Right atrium auricular region (tissue), 2 donors: Measurements from ENCODE around the gene KCNC4. TPM values are rescaled to one million over a fixed set of nuclear protein-coding genes. Genes with fewer than 3 reads are reported as not detected.
A peak's percentile ranks its signal among the peaks of the same experiment; 100 is the strongest.

ENCODE experiments used
- DNase-seq: peaks from one replicate; pipeline ENCODE4 v3.0.0-alpha.2; 2019; ENCODE audit warnings: low spot score
- H3K27ac ChIP-seq, 2 donors: fragments of 200-600 bp; sonication (generic); 1 replicate in 1 of 2; 2 replicates in 1 of 2; pipeline ENCODE4 v1.5.1; 2016 to 2019
- H3K27me3 ChIP-seq, 2 donors: fragments of 200-600 bp; sonication (generic); one replicate each; pipeline versions ENCODE4 v1.5.1 to v1.6.0; 2017 to 2019
- H3K36me3 ChIP-seq: fragments of 200-600 bp; sonication (generic); one replicate; pipeline ENCODE4 v1.5.1; 2016
- H3K4me1 ChIP-seq, 2 donors: fragments of 200-600 bp; sonication (generic); one replicate each; pipeline versions ENCODE4 v1.5.1 to v1.6.0; 2017 to 2019
- H3K4me3 ChIP-seq, 2 donors: fragments of 200-600 bp; sonication (generic); 1 replicate in 1 of 2; 2 replicates in 1 of 2; pipeline ENCODE4 v1.5.1; 2017 to 2019; ENCODE audit warnings: mild to moderate bottlenecking in 1 of 2, moderate library complexity in 1 of 2
- H3K9me3 ChIP-seq, 2 donors: fragments of 200-600 bp; sonication (generic); one replicate each; pipeline ENCODE4 v1.5.1; 2019
- CTCF ChIP-seq, 2 donors: fragments of 200-600 bp; sonication (generic); IDR thresholded peaks; one replicate each; pipeline ENCODE4 v1.5.1; 2019; ENCODE audit warnings: antibody characterized with exemption in 2 of 2
- total RNA-seq, 2 donors: library from RNA; depleted of rRNA; stranded (reverse); fragments of >200 nt; gene quantifications; one replicate each; pipeline ENCODE4 v1.1.0, GENCODE V29; 2016

Gene KCNC4
- 1 to 10 TPM; 4.2 to 9.1 TPM for total RNA-seq

DNA sequence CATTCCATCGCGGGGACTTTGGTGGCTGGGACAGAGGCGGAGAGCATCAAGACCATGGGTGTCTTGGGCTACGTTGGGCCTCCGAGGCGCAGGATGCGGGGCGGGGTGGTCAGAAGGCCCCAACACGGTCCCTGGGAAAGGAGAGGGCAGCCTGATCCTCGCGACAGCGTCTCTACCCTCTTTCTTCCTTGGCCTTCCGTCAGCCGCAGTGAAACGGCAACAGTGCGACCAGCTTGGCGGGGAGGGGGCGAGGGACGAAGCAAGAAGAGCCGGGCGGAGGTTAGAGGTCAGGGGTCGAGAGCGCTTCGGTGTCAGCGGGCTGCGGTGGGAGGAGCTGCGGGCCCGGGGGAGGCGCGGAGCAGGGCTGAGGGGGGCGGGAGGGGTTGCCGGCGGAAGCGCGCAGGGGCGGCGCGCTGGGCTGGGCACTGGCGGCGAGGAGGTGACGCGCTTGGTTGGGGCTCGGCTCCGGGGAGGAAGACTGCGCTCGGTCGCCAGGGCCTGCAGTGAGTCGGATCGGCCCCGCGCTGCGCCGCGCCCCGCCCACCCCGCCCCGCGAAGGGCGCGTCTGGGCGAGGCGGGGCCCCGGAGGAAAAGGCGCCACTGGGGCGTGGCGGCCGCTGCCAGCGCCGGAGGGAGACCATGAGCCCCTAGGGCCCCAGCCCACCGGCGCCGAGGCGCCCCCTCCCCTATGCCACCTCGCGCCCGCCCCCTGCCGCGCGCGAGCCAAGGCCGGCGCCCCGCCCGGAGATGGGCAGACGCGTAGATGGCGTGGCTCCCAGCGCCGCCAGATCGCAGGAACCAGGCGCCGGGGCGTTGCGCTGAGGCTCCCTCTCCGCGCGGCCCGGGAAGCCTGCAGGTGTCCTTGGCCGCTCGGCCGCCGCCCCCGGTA lies at the start of gene KCNC4:
Gene KCNC4 (plus strand): TSS at position 600 of the 889 bp plus-strand sequence. CDS start 1,186 bp downstream, outside the sequence.
- Histone ChIP-seq H3K36me3 (no peaks in the 10 kb centered on the region), H3K27me3 (no peaks in the 10 kb centered on the region), H3K4me1 (peaks cover 0 to 35% of the 10 kb centered on the region in 2 donors), H3K4me3 (peak within 1 kb of the TSS; percentile 75 to 81), H3K27ac (peak within 1 kb of the TSS; percentile 83 to 88), H3K9me3 (no peaks in the 10 kb centered on the region)
- no peak for TF ChIP-seq CTCF (IDR thresholded peaks at IDR 0.05)
- peak; percentile 87 for DNase-seq

- Histone ChIP-seq H3K27ac (no peak overlapping the region), H3K27me3 (no peaks in the 10 kb centered on the region), H3K4me1 (no peaks in the 10 kb centered on the region), H3K9me3 (no peaks in the 10 kb centered on the region), H3K36me3 (no peaks in the 10 kb centered on the region), H3K4me3 (no peak overlapping the region)
- no peak for TF ChIP-seq CTCF (IDR thresholded peaks at IDR 0.05)
- no peak for DNase-seq
These were observed 49.5 kb upstream of the KCNC4 start for GRCh38 chr1:110160538-110161100.

- no peaks in the 10 kb centered on the region for H3K4me1 ChIP-seq
- TF ChIP-seq CTCF (IDR thresholded peaks at IDR 0.05) = no peak
- H3K4me3 ChIP-seq = no peak overlapping the region
- H3K27ac ChIP-seq = no peak overlapping the region
- H3K9me3 ChIP-seq = no peaks in the 10 kb centered on the region
- DNase-seq = no peak
- H3K27me3 ChIP-seq = no peaks in the 10 kb centered on the region
- no peaks in the 10 kb centered on the region for H3K36me3 ChIP-seq
These were observed 48.9 kb upstream of the KCNC4 start for GRCh38 chr1:110161165-110161564.

GRCh38 chr1:110161849-110162248 lies 48.3 kb upstream of the KCNC4 start:
- DNase-seq = no peak
- TF ChIP-seq CTCF (IDR thresholded peaks at IDR 0.05) = no peak
- no peak overlapping the region for H3K4me3 ChIP-seq
- no peaks in the 10 kb centered on the region for H3K27me3 ChIP-seq
- no peaks in the 10 kb centered on the region for H3K36me3 ChIP-seq
- H3K9me3 ChIP-seq = no peaks in the 10 kb centered on the region
- no peaks in the 10 kb centered on the region for H3K4me1 ChIP-seq
- no peak overlapping the region for H3K27ac ChIP-seq

- no peaks in the 10 kb centered on the region for H3K36me3 ChIP-seq
- H3K4me3 ChIP-seq = no peak overlapping the region
- no peak overlapping the region for H3K27ac ChIP-seq
- no peak for TF ChIP-seq CTCF (IDR thresholded peaks at IDR 0.05)
- H3K4me1 ChIP-seq = no peaks in the 10 kb centered on the region
- H3K9me3 ChIP-seq = no peaks in the 10 kb centered on the region
- no peaks in the 10 kb centered on the region for H3K27me3 ChIP-seq
- no peak for DNase-seq
These were observed 46.5 kb upstream of the KCNC4 start for GRCh38 chr1:110163591-110163990.
